Measurements from ENCODE around the gene NELL1.

- TF ChIP-seq, protein P1, sequence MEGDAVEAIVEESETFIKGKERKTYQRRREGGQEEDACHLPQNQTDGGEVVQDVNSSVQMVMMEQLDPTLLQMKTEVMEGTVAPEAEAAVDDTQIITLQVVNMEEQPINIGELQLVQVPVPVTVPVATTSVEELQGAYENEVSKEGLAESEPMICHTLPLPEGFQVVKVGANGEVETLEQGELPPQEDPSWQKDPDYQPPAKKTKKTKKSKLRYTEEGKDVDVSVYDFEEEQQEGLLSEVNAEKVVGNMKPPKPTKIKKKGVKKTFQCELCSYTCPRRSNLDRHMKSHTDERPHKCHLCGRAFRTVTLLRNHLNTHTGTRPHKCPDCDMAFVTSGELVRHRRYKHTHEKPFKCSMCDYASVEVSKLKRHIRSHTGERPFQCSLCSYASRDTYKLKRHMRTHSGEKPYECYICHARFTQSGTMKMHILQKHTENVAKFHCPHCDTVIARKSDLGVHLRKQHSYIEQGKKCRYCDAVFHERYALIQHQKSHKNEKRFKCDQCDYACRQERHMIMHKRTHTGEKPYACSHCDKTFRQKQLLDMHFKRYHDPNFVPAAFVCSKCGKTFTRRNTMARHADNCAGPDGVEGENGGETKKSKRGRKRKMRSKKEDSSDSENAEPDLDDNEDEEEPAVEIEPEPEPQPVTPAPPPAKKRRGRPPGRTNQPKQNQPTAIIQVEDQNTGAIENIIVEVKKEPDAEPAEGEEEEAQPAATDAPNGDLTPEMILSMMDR (IDR thresholded peaks at IDR 0.05; ENCODE audit: borderline replicate concordance, extremely low read depth, low read length, poor library complexity, severe bottlenecking), result no peak
- no peak for TF ChIP-seq EZH2 (IDR thresholded peaks at IDR 0.05; ENCODE audit: borderline replicate concordance, low read depth, low read length, severe bottlenecking)
Measured at GRCh38 chr11:21104641-21105040, 435.3 kb downstream of the NELL1 start.
